HAP-1 (cell line): ENCODE results near the gene OR2H1.

ENCODE experiments used
- DNase-seq, 2 experiments: peaks; one replicate each; pipeline ENCODE4 v3.0.0-alpha.2; 2016 to 2020; ENCODE audit warnings: low spot score in 2 of 2
- H3K27me3 ChIP-seq: fragments of 250-450 bp; sonication (Bioruptor Pico); 2 replicates; pipeline ENCODE4 v1.5.1; 2020; ENCODE audit warnings: low read depth, mild to moderate bottlenecking, moderate library complexity
- H3K36me3 ChIP-seq: fragments of 250-450 bp; sonication (Bioruptor Pico); replicated peaks from 2 replicates; pipeline ENCODE4 v1.5.1; 2020; ENCODE audit warnings: mild to moderate bottlenecking
- H3K4me1 ChIP-seq: fragments of 250-450 bp; sonication (Bioruptor Pico); 2 replicates; pipeline ENCODE4 v1.5.1; 2020; ENCODE audit warnings: mild to moderate bottlenecking
- H3K4me3 ChIP-seq: fragments of 250-450 bp; sonication (Bioruptor Pico); 2 replicates; pipeline ENCODE4 v1.5.1; 2020; ENCODE audit warnings: mild to moderate bottlenecking, moderate library complexity
- H3K9me3 ChIP-seq: fragments of 250-450 bp; sonication (Bioruptor Pico); 2 replicates; pipeline ENCODE4 v1.5.1; 2020; ENCODE audit warnings: mild to moderate bottlenecking, moderate library complexity
- in situ Hi-C: fragments of 300-500 bp; cut with MboI; formaldehyde crosslinking; loops from 3 replicates; pipeline ENCODE4 v1.14.3; 2020; ENCODE audit warnings: low sequenced_read_pairs, inconsistent platforms, mixed read lengths

Gene OR2H1

GRCh38 chr6:29490055-29490454 is 33.1 kb downstream of the OR2H1 start:
- in situ Hi-C loops: no loop called here
- no peak for DNase-seq
- Histone ChIP-seq H3K9me3 (no peaks in the 10 kb centered on the region), H3K4me3 (no peak overlapping the region), H3K27me3 (no peaks in the 10 kb centered on the region), H3K4me1 (no peaks in the 10 kb centered on the region), H3K36me3 (no peaks in the 10 kb centered on the region)

GRCh38 chr6:29490552-29490951 is 33.6 kb downstream of the OR2H1 start:
- Histone ChIP-seq H3K36me3 (no peaks in the 10 kb centered on the region), H3K9me3 (no peaks in the 10 kb centered on the region), H3K27me3 (no peaks in the 10 kb centered on the region), H3K4me3 (no peak overlapping the region), H3K4me1 (no peaks in the 10 kb centered on the region)
- in situ Hi-C loops: no loop called here
- no peak for DNase-seq

GRCh38 chr6:29491574-29491973 is 34.6 kb downstream of the OR2H1 start:
- H3K36me3 ChIP-seq: no peaks in the 10 kb centered on the region
- no peaks in the 10 kb centered on the region for H3K9me3 ChIP-seq
- no peak overlapping the region for H3K4me3 ChIP-seq
- no peak for DNase-seq
- H3K4me1 ChIP-seq: no peaks in the 10 kb centered on the region
- in situ Hi-C loops: no loop called here
- no peaks in the 10 kb centered on the region for H3K27me3 ChIP-seq

- H3K27me3 ChIP-seq: no peaks in the 10 kb centered on the region
- H3K4me1 ChIP-seq: no peaks in the 10 kb centered on the region
- DNase-seq: no peak
- no peaks in the 10 kb centered on the region for H3K36me3 ChIP-seq
- in situ Hi-C loops: no loop called here
- no peak overlapping the region for H3K4me3 ChIP-seq
- no peaks in the 10 kb centered on the region for H3K9me3 ChIP-seq
Measured at GRCh38 chr6:29493261-29493660, 36.3 kb downstream of the OR2H1 start.

- H3K4me3 ChIP-seq: no peak overlapping the region
- peaks cover 4% of the 10 kb centered on the region; the same call in 1 of the 2 replicates for H3K27me3 ChIP-seq
- in situ Hi-C loops: no loop called here
- H3K36me3 ChIP-seq: no peaks in the 10 kb centered on the region
- no peaks in the 10 kb centered on the region for H3K4me1 ChIP-seq
- no peaks in the 10 kb centered on the region; the same call in 1 of the 2 replicates for H3K9me3 ChIP-seq
- DNase-seq: no peak
Measured at GRCh38 chr6:29494131-29494530, 37.2 kb downstream of the OR2H1 start.

GRCh38 chr6:29495571-29495970 is 38.6 kb downstream of the OR2H1 start:
- Histone ChIP-seq H3K36me3 (no peaks in the 10 kb centered on the region), H3K27me3 (peaks cover 4% of the 10 kb centered on the region; the same call in 1 of the 2 replicates), H3K4me3 (no peak overlapping the region), H3K4me1 (no peaks in the 10 kb centered on the region), H3K9me3 (no peaks in the 10 kb centered on the region; the same call in 1 of the 2 replicates)
- DNase-seq: no peak
- in situ Hi-C loops: no loop called here

- no peak overlapping the region for H3K4me3 ChIP-seq
- peaks cover 4% of the 10 kb centered on the region; the same call in 1 of the 2 replicates for H3K27me3 ChIP-seq
- H3K36me3 ChIP-seq: no peaks in the 10 kb centered on the region
- H3K4me1 ChIP-seq: no peaks in the 10 kb centered on the region
- DNase-seq: no peak
- in situ Hi-C loops: no loop called here
- no peaks in the 10 kb centered on the region; the same call in 1 of the 2 replicates for H3K9me3 ChIP-seq
Measured at GRCh38 chr6:29496961-29497360, 40.0 kb downstream of the OR2H1 start.

GRCh38 chr6:29499704-29500103 is 42.7 kb downstream of the OR2H1 start:
- in situ Hi-C loops: no loop called here
- Histone ChIP-seq H3K4me3 (no peak overlapping the region), H3K27me3 (peaks cover 4% of the 10 kb centered on the region; the same call in 1 of the 2 replicates), H3K9me3 (no peaks in the 10 kb centered on the region; the same call in 1 of the 2 replicates), H3K4me1 (no peaks in the 10 kb centered on the region), H3K36me3 (no peaks in the 10 kb centered on the region)
- no peak for DNase-seq

GRCh38 chr6:29500594-29500993 is 43.6 kb downstream of the OR2H1 start:
- Histone ChIP-seq H3K36me3 (no peaks in the 10 kb centered on the region), H3K4me3 (no peak overlapping the region), H3K9me3 (no peaks in the 10 kb centered on the region; the same call in 1 of the 2 replicates), H3K27me3 (peaks cover 4% of the 10 kb centered on the region; the same call in 1 of the 2 replicates), H3K4me1 (no peaks in the 10 kb centered on the region)
- no peak for DNase-seq
- in situ Hi-C loops: no loop called here

- Histone ChIP-seq H3K27me3 (peaks cover 4% of the 10 kb centered on the region; the same call in 1 of the 2 replicates), H3K9me3 (no peaks in the 10 kb centered on the region; the same call in 1 of the 2 replicates), H3K4me3 (no peak overlapping the region), H3K4me1 (no peaks in the 10 kb centered on the region), H3K36me3 (no peaks in the 10 kb centered on the region)
- in situ Hi-C loops: no loop called here
- no peak for DNase-seq
Measured at GRCh38 chr6:29501106-29501505, 44.2 kb downstream of the OR2H1 start.

GRCh38 chr6:29502181-29502580 is 45.2 kb downstream of the OR2H1 start:
- Histone ChIP-seq H3K36me3 (no peaks in the 10 kb centered on the region), H3K4me1 (no peaks in the 10 kb centered on the region), H3K4me3 (no peak overlapping the region), H3K9me3 (no peaks in the 10 kb centered on the region; the same call in 1 of the 2 replicates), H3K27me3 (peaks cover 4% of the 10 kb centered on the region; the same call in 1 of the 2 replicates)
- DNase-seq: no peak
- in situ Hi-C loops: no loop called here

- H3K36me3 ChIP-seq: no peaks in the 10 kb centered on the region
- H3K4me3 ChIP-seq: no peak overlapping the region
- no peaks in the 10 kb centered on the region; the same call in 1 of the 2 replicates for H3K9me3 ChIP-seq
- in situ Hi-C loops: no loop called here
- DNase-seq: no peak
- peaks cover 4% of the 10 kb centered on the region; the same call in 1 of the 2 replicates for H3K27me3 ChIP-seq
- H3K4me1 ChIP-seq: no peaks in the 10 kb centered on the region
Measured at GRCh38 chr6:29502597-29502996, 45.6 kb downstream of the OR2H1 start.

- no peaks in the 10 kb centered on the region for H3K4me1 ChIP-seq
- H3K36me3 ChIP-seq: no peaks in the 10 kb centered on the region
- no peaks in the 10 kb centered on the region for H3K9me3 ChIP-seq
- no peak overlapping the region for H3K4me3 ChIP-seq
- no peak for DNase-seq
- in situ Hi-C loops: no loop called here
- no peaks in the 10 kb centered on the region for H3K27me3 ChIP-seq
Measured at GRCh38 chr6:29504961-29505360, 48.0 kb downstream of the OR2H1 start.

GRCh38 chr6:29505808-29506207 is 48.9 kb downstream of the OR2H1 start:
- Histone ChIP-seq H3K36me3 (no peaks in the 10 kb centered on the region), H3K9me3 (no peaks in the 10 kb centered on the region), H3K27me3 (no peaks in the 10 kb centered on the region), H3K4me1 (no peaks in the 10 kb centered on the region), H3K4me3 (no peak overlapping the region)
- no peak for DNase-seq
- in situ Hi-C loops: no loop called here
